Neural cell (in vitro differentiated cells): Measurements from ENCODE around the gene GJA9.

Experiments used
- EP300 ChIP-seq: fragments of 450-650 bp; conservative IDR thresholded peaks from 2 replicates; pipeline ENCODE4 v1.6.1; 2014; ENCODE audit warnings: antibody characterized with exemption, mild to moderate bottlenecking, moderate library complexity; ENCODE audit not compliant: poor library complexity, severe bottlenecking
- POLR2AphosphoS5 ChIP-seq: IDR thresholded peaks from 2 replicates; pipeline ENCODE4 v1.6.1; 2012
- TAF1 ChIP-seq: IDR thresholded peaks from 2 replicates; pipeline ENCODE4 v1.6.1; 2012; ENCODE audit warnings: low read depth
- TF ChIP-seq, protein P1 (sequence below): fragments of 450-650 bp; IDR thresholded peaks from 2 replicates; pipeline ENCODE4 v1.5.1; 2014; ENCODE audit warnings: antibody characterized with exemption, mild to moderate bottlenecking, moderate library complexity; ENCODE audit not compliant: poor library complexity, severe bottlenecking
- TF ChIP-seq, protein P2 (sequence below): IDR thresholded peaks from 2 replicates; pipeline ENCODE4 v1.6.1; 2012; ENCODE audit warnings: borderline replicate concordance

DNA sequence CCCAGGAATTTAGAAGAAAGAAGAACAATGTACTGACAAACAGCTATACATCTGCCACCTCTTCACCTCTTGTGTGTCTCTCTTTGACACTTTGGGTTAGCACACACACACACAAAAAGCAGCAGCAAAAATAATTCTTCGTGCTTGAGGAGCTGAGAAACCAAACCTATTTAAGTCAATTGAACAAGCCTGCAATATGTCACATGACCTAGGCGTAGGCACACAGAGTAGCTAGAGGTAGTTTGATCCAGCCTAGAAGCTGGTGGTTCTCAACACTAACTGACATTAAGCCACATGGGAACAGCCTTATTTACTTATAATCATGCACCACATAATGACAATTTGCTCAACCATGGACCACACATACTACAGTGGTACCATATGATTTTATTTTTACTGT lies 54.1 kb downstream of the GJA9 start:
- TF ChIP-seq, protein P1, sequence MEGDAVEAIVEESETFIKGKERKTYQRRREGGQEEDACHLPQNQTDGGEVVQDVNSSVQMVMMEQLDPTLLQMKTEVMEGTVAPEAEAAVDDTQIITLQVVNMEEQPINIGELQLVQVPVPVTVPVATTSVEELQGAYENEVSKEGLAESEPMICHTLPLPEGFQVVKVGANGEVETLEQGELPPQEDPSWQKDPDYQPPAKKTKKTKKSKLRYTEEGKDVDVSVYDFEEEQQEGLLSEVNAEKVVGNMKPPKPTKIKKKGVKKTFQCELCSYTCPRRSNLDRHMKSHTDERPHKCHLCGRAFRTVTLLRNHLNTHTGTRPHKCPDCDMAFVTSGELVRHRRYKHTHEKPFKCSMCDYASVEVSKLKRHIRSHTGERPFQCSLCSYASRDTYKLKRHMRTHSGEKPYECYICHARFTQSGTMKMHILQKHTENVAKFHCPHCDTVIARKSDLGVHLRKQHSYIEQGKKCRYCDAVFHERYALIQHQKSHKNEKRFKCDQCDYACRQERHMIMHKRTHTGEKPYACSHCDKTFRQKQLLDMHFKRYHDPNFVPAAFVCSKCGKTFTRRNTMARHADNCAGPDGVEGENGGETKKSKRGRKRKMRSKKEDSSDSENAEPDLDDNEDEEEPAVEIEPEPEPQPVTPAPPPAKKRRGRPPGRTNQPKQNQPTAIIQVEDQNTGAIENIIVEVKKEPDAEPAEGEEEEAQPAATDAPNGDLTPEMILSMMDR: no peak
- no peak for TF ChIP-seq POLR2AphosphoS5
- TF ChIP-seq TAF1: no peak
- TF ChIP-seq, protein P2, sequence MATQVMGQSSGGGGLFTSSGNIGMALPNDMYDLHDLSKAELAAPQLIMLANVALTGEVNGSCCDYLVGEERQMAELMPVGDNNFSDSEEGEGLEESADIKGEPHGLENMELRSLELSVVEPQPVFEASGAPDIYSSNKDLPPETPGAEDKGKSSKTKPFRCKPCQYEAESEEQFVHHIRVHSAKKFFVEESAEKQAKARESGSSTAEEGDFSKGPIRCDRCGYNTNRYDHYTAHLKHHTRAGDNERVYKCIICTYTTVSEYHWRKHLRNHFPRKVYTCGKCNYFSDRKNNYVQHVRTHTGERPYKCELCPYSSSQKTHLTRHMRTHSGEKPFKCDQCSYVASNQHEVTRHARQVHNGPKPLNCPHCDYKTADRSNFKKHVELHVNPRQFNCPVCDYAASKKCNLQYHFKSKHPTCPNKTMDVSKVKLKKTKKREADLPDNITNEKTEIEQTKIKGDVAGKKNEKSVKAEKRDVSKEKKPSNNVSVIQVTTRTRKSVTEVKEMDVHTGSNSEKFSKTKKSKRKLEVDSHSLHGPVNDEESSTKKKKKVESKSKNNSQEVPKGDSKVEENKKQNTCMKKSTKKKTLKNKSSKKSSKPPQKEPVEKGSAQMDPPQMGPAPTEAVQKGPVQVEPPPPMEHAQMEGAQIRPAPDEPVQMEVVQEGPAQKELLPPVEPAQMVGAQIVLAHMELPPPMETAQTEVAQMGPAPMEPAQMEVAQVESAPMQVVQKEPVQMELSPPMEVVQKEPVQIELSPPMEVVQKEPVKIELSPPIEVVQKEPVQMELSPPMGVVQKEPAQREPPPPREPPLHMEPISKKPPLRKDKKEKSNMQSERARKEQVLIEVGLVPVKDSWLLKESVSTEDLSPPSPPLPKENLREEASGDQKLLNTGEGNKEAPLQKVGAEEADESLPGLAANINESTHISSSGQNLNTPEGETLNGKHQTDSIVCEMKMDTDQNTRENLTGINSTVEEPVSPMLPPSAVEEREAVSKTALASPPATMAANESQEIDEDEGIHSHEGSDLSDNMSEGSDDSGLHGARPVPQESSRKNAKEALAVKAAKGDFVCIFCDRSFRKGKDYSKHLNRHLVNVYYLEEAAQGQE: no peak
- TF ChIP-seq EP300: no peak
